HepG2 (cell line): ENCODE results near the gene ARHGAP15. TPM values are rescaled to one million over a fixed set of nuclear protein-coding genes. Genes with fewer than 3 reads are reported as not detected.

Experiments used
- ATAC-seq: fragments of 200-7000 bp; cut with Tn5 transposase; 3 replicates; pipeline ENCODE4 v1.9.1; 2020; ENCODE audit warnings: mild to moderate bottlenecking, moderate library complexity
- BruUV-seq: library from RNA; stranded (reverse); fragments of 400-500 nt; replicated peaks from 2 replicates; lab custom pipeline; 2021; lab: Mats Ljungman, UMichigan
- CTCF ChIA-PET: fragments of 300-600 bp; formaldehyde crosslinking; extraction: SDS; loops from one replicate; lab custom pipeline; 2021; ENCODE audit warnings: low total read pairs, inconsistent platforms, low intra/inter-chr PET ratio; lab: Yijun Ruan, JAX
- POLR2A ChIA-PET: fragments of 350-600 bp; sonication (Branson Sonifier 250); formaldehyde crosslinking; loops from one replicate; lab custom pipeline; 2020; ENCODE audit warnings: antibody characterized with exemption, inconsistent platforms; lab: Yijun Ruan, JAX
- DNase-seq: peaks from one replicate; pipeline ENCODE4 v3.0.0-alpha.2; 2015; ENCODE audit warnings: low spot score
- FAIRE-seq: peaks from 3 replicates; lab custom pipeline; 2011; peaks lifted over from hg19 to GRCh38; lab: Jason Lieb, UNC
- H2AFZ ChIP-seq: one replicate; pipeline ENCODE4 v1.6.1; 2011; ENCODE audit warnings: low read length, inconsistent platforms
- H3K27ac ChIP-seq: fragments of 300-600 bp; 3 replicates; pipeline ENCODE4 v1.8.0; 2011; ENCODE audit warnings: mixed run types, mild to moderate bottlenecking, mixed read lengths, low read length, inconsistent platforms; ENCODE audit not compliant: insufficient read depth; ENCODE audit errors: extremely low read length
- H3K27me3 ChIP-seq, 2 experiments: fragments of 200-600 bp in 1 of 2; 2 replicates in 1 of 2; 3 replicates in 1 of 2; pipeline versions ENCODE4 v1.6.0 to v1.8.0; 2011; ENCODE audit warnings: low read length in 2 of 2, mild to moderate bottlenecking in 2 of 2, moderate library complexity in 2 of 2, inconsistent platforms in 1 of 2; ENCODE audit not compliant: insufficient read depth in 2 of 2, control insufficient read depth in 1 of 2
- H3K36me3 ChIP-seq, 2 experiments: fragments of 200-600 bp in 1 of 2; replicated peaks in 1 of 2; 2 replicates in 1 of 2; 3 replicates in 1 of 2; pipeline versions ENCODE4 v1.5.1 to v1.8.0; 2011; ENCODE audit warnings: low read length in 2 of 2, inconsistent platforms in 1 of 2; ENCODE audit not compliant: insufficient read depth in 2 of 2, control insufficient read depth in 1 of 2
- H3K4me1 ChIP-seq: 2 replicates; pipeline ENCODE4 v1.5.1; 2012; ENCODE audit warnings: low read length, inconsistent platforms; ENCODE audit not compliant: insufficient read depth
- H3K4me2 ChIP-seq: 2 replicates; pipeline ENCODE4 v1.6.0; 2011; ENCODE audit warnings: low read depth, low read length, inconsistent platforms
- H3K4me3 ChIP-seq, 3 experiments: fragments of 200-600 bp in 1 of 3; sonication (generic), shearing (Covaris generic) in 1 of 3; replicated peaks in 1 of 3; 2 replicates each; pipeline ENCODE4 v1.5.1; 2011 to 2016; ENCODE audit warnings: low read length in 3 of 3, inconsistent platforms in 2 of 3, low read depth in 2 of 3, mild to moderate bottlenecking in 2 of 3, control low read depth in 1 of 3, mixed read lengths in 1 of 3; ENCODE audit not compliant: insufficient read depth in 1 of 3
- H3K79me2 ChIP-seq: one replicate; pipeline ENCODE4 v1.6.1; 2011; ENCODE audit warnings: low read length, inconsistent platforms; ENCODE audit not compliant: insufficient read depth
- H3K9ac ChIP-seq: 2 replicates; pipeline ENCODE4 v1.6.0; 2011; ENCODE audit warnings: mild to moderate bottlenecking, low read depth, low read length, inconsistent platforms; ENCODE audit not compliant: insufficient read depth
- H3K9me3 ChIP-seq: 2 replicates; pipeline ENCODE4 v1.5.1; 2012; ENCODE audit warnings: mild to moderate bottlenecking, low read length
- H4K20me1 ChIP-seq: 2 replicates; pipeline ENCODE4 v1.6.0; 2011; ENCODE audit warnings: inconsistent platforms, mild to moderate bottlenecking, low read length, moderate library complexity; ENCODE audit not compliant: insufficient read depth
- EED ChIP-seq: sonication (generic); formaldehyde crosslinking; IDR thresholded peaks from 2 replicates; pipeline ENCODE4 v1.5.0; 2020; ENCODE audit warnings: mild to moderate bottlenecking, missing genetic modification reagents
- HMG20A ChIP-seq: IDR thresholded peaks from 2 replicates; pipeline ENCODE4 v1.6.1; 2016; ENCODE audit warnings: borderline replicate concordance
- ISX ChIP-seq: sonication (generic); formaldehyde crosslinking; conservative IDR thresholded peaks from 2 replicates; pipeline ENCODE4 v1.5.0; 2020; ENCODE audit warnings: missing genetic modification reagents
- PRPF4 ChIP-seq: fragments of 200-400 bp; formaldehyde crosslinking; IDR thresholded peaks from 2 replicates; pipeline ENCODE4 v1.6.1; 2016; ENCODE audit warnings: low read length, low read depth; ENCODE audit not compliant: poor library complexity, severe bottlenecking
- RXRB ChIP-seq: IDR thresholded peaks from 2 replicates; pipeline ENCODE4 v1.6.1; 2016; ENCODE audit warnings: borderline replicate concordance, missing genetic modification reagents, missing compliant biosample characterization
- SOX5 ChIP-seq: IDR thresholded peaks from 2 replicates; pipeline ENCODE4 v1.6.1; 2016; ENCODE audit warnings: borderline replicate concordance
- TOPORS ChIP-seq: sonication (generic); formaldehyde crosslinking; IDR thresholded peaks from 2 replicates; pipeline ENCODE4 v1.8.0; 2023; ENCODE audit warnings: mild to moderate bottlenecking, missing genetic modification reagents
- ZBTB37 ChIP-seq: sonication (generic); formaldehyde crosslinking; IDR thresholded peaks from 2 replicates; pipeline ENCODE4 v1.4.0; 2020; ENCODE audit warnings: mild to moderate bottlenecking, missing genetic modification reagents
- ZFP91 ChIP-seq: sonication (generic); formaldehyde crosslinking; IDR thresholded peaks from 2 replicates; pipeline ENCODE4 v1.9.0; 2022; ENCODE audit warnings: missing genetic modification reagents, mild to moderate bottlenecking, borderline replicate concordance
- ZNF224 ChIP-seq: sonication (generic); formaldehyde crosslinking; IDR thresholded peaks from 2 replicates; pipeline ENCODE4 v1.5.0; 2020; ENCODE audit warnings: mild to moderate bottlenecking, missing genetic modification reagents
- ZNF552 ChIP-seq: sonication (generic); formaldehyde crosslinking; IDR thresholded peaks from 2 replicates; pipeline ENCODE4 v1.9.0; 2022; ENCODE audit warnings: missing genetic modification reagents, mild to moderate bottlenecking, borderline replicate concordance
- WGBS: methylation state at CpG from one replicate; pipeline ENCODE4 v1.1.6; 2017; ENCODE audit warnings: low lambda C conversion rate; 5-methylcytosine and 5-hydroxymethylcytosine counted together
- in situ Hi-C: cut with HindIII; loops from 2 replicates; pipeline ENCODE4 v1.10.0; 2017; ENCODE audit warnings: low pct_unique_long_range_greater_than_20kb; ENCODE audit not compliant: extremely low pct_ligation_motif_present
- intact Hi-C: fragments of 100-400 bp; cut with micrococcal nuclease; formaldehyde crosslinking; loops from one replicate; pipeline ENCODE4 v1.10.0; 2022; ENCODE audit not compliant: unreplicated experiment
- polyA plus RNA-seq, 8 experiments: library from polyadenylated mRNA; depleted of rRNA in 3 of 8; stranded (reverse) in 7 of 8; unstranded in 1 of 8; fragments of >200 nt; fragmentation: Illumina TruSeq in 4 of 8; extraction: Trizol in 4 of 8; gene quantifications; 2 replicates each; pipeline versions ENCODE4 v1.2.1 to v1.2.3, GENCODE V29; 2011 to 2016; ENCODE audit warnings: low read depth in 4 of 8, missing spikeins in 1 of 8, mixed read lengths in 1 of 8; ENCODE audit not compliant: insufficient read depth in 1 of 8
- total RNA-seq, 5 experiments: library from RNA; depleted of rRNA; stranded (reverse); fragments of >200 nt; fragmentation: Illumina TruSeq; extraction: Trizol; gene quantifications; 2 replicates each; pipeline ENCODE4 v1.2.3, GENCODE V29; 2016; ENCODE audit warnings: low read depth in 1 of 5

Gene ARHGAP15
- total and polyA plus RNA-seq, 2 of the 13 experiments (the other 11 are each of a cell fraction or from before 2014, with no cell fraction given), result 0.04 TPM; not detected in 1

DNA sequence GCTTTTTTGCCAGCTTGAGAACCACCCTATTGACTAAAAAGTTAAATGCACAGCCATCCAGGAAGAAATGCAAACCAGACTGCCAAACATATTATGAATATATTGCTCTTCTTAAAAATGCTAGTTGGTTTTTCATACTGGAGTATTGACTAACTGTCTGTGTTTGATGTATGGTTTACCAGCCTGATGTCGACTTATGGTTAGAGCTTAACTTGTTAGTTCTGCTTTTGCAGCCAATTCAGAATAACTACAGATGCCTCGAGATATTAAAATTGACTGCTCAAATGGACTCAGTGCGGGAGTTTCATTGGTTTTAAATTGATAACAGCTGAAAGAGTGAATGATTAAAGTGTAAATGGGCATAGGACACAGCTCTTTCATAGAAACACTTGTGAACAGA is 369.8 kb downstream of the ARHGAP15 start:
- Histone ChIP-seq H2AFZ (no peak overlapping the region), H3K36me3 (no peaks in the 10 kb centered on the region), H3K4me2 (no peak overlapping the region), H3K9ac (no peak overlapping the region), H4K20me1 (no peaks in the 10 kb centered on the region), H3K27me3 (no peaks in the 10 kb centered on the region), H3K4me1 (no peaks in the 10 kb centered on the region), H3K4me3 (no peak overlapping the region), H3K9me3 (no peaks in the 10 kb centered on the region), H3K27ac (no peak overlapping the region), H3K79me2 (no peaks in the 10 kb centered on the region)
- in situ Hi-C loops (no loop called here), intact Hi-C loops (no loop called here)
- FAIRE-seq, result no peak
- WGBS, result 1% methylated on average over 3 of the region's 3 CpGs
- BruUV-seq, result no TSS peak
- DNase-seq, result no peak
- no peak for TF ChIP-seq HMG20A (CRISPR knock-in tag)
- no peak for TF ChIP-seq PRPF4
- no peak for TF ChIP-seq ZNF224 (CRISPR knock-in tag)
- no peak for TF ChIP-seq ZFP91 (CRISPR knock-in tag)
- no peak for TF ChIP-seq ISX (CRISPR knock-in tag)
- TF ChIP-seq ZBTB37, result no peak
- TF ChIP-seq EED (CRISPR knock-in tag), result no peak
- no peak for TF ChIP-seq TOPORS (CRISPR knock-in tag)
- TF ChIP-seq RXRB (CRISPR knock-in tag), result no peak
- no peak for TF ChIP-seq SOX5
- no peak for TF ChIP-seq ZNF552 (CRISPR knock-in tag)
- ChIA-PET CTCF (no interaction called here), POLR2A (no interaction called here)
- ATAC-seq, result no peak
